Neural progenitor cell (in vitro differentiated cells): ENCODE measurements around the gene SAMD4A. TPM values are rescaled to one million over a fixed set of nuclear protein-coding genes. Genes with fewer than 3 reads are reported as not detected.
A peak's percentile ranks its signal among the peaks of the same experiment; 100 is the strongest.

Experiments
- DNase-seq: peaks from one replicate; pipeline ENCODE4 v3.0.0-alpha.2; 2016; ENCODE audit warnings: low spot score
- H2AFZ ChIP-seq: fragments of 200-600 bp; sonication (generic); replicated peaks from 2 replicates; pipeline ENCODE4 v1.6.1; 2016; ENCODE audit warnings: antibody characterized with exemption
- H3F3A ChIP-seq: fragments of 200-600 bp; sonication (generic); 2 replicates; pipeline ENCODE4 v1.6.1; 2016; ENCODE audit warnings: antibody characterized with exemption, low read depth
- H3K27ac ChIP-seq: fragments of 200-600 bp; sonication (generic); 2 replicates; pipeline ENCODE4 v1.5.1; 2016; ENCODE audit warnings: mild to moderate bottlenecking
- H3K27me3 ChIP-seq: fragments of 200-600 bp; sonication (generic); 2 replicates; pipeline ENCODE4 v1.6.1; 2016; ENCODE audit warnings: mild to moderate bottlenecking, moderate library complexity
- H3K36me3 ChIP-seq: fragments of 200-600 bp; sonication (generic); 2 replicates; pipeline ENCODE4 v1.5.1; 2016
- H3K4me1 ChIP-seq: fragments of 200-600 bp; sonication (generic); 2 replicates; pipeline ENCODE4 v1.6.1; 2016; ENCODE audit warnings: mixed run types
- H3K4me2 ChIP-seq: fragments of 200-600 bp; sonication (generic); 2 replicates; pipeline ENCODE4 v1.6.1; 2016
- H3K4me3 ChIP-seq: fragments of 200-600 bp; sonication (generic); 2 replicates; pipeline ENCODE4 v1.5.1; 2016
- H3K79me2 ChIP-seq: fragments of 200-600 bp; sonication (generic); 2 replicates; pipeline ENCODE4 v1.6.1; 2016; ENCODE audit warnings: low read depth
- H3K9ac ChIP-seq: fragments of 200-600 bp; sonication (generic); 2 replicates; pipeline ENCODE4 v1.6.1; 2016
- H3K9me3 ChIP-seq: fragments of 200-600 bp; sonication (generic); 2 replicates; pipeline ENCODE4 v1.5.1; 2016; ENCODE audit warnings: low read depth
- H4K20me1 ChIP-seq: fragments of 200-600 bp; sonication (generic); 2 replicates; pipeline ENCODE4 v1.6.1; 2016; ENCODE audit warnings: low read depth
- H3K27ac Mint-ChIP-seq: 3 replicates; pipeline ENCODE4 v1.8.0; 2021; ENCODE audit warnings: mixed read lengths
- H3K27me3 Mint-ChIP-seq: 2 replicates; pipeline ENCODE4 v1.8.0; 2022; ENCODE audit warnings: low read depth, mild to moderate bottlenecking, inconsistent platforms, moderate library complexity, mixed read lengths; ENCODE audit not compliant: insufficient read depth
- H3K36me3 Mint-ChIP-seq: 3 replicates; pipeline ENCODE4 v1.8.0; 2021; ENCODE audit warnings: mixed read lengths
- H3K4me1 Mint-ChIP-seq: 3 replicates; pipeline ENCODE4 v1.8.0; 2021; ENCODE audit warnings: mixed read lengths
- H3K4me3 Mint-ChIP-seq: 3 replicates; pipeline ENCODE4 v1.8.0; 2021; ENCODE audit warnings: mild to moderate bottlenecking, moderate library complexity, mixed read lengths
- H3K9me3 Mint-ChIP-seq: 3 replicates; pipeline ENCODE4 v1.8.0; 2020; ENCODE audit warnings: mixed read lengths
- CTCF ChIP-seq: fragments of 200-600 bp; sonication (generic); IDR thresholded peaks from 2 replicates; pipeline ENCODE4 v1.5.1; 2017; ENCODE audit warnings: antibody characterized with exemption, mild to moderate bottlenecking
- EZH2 ChIP-seq: fragments of 200-600 bp; sonication (generic); IDR thresholded peaks from 2 replicates; pipeline ENCODE4 v1.6.1; 2017; ENCODE audit warnings: antibody characterized with exemption, mild to moderate bottlenecking, moderate library complexity
- EZH2phosphoT487 ChIP-seq: fragments of 200-600 bp; sonication (generic); IDR thresholded peaks from 2 replicates; pipeline ENCODE4 v1.6.1; 2017; ENCODE audit warnings: antibody characterized with exemption
- total RNA-seq: library from RNA; depleted of rRNA; stranded (reverse); fragments of >200 nt; gene quantifications from 2 replicates; pipeline ENCODE4 v1.2.3, GENCODE V29; 2015; ENCODE audit warnings: low replicate concordance

The SAMD4A gene
- total RNA-seq, 1 donor from 2014 or later = 4.3 TPM

DNA sequence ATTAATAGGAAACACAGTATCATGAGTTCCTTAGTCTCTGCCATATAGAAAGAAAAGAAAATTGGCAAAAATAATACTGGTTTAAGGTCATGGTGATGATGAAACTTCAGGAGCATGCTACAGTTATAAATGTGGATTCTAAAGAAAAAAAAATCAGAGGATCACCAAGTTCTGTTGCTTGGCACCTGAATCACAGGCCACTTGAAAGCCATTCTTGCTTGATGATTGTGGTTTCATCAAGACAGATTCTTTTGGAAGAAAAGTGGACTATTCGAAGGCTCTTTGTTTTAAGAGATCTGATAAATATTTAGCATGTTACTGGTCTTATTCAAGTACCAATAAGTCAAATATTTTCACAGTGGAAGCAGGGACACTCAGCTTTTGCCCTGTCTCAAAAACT, 148.9 kb downstream of the SAMD4A start:
- H3K4me1 Mint-ChIP-seq = no peaks in the 10 kb centered on the region
- Histone ChIP-seq H3K9ac (no peak overlapping the region), H3K4me2 (no peak overlapping the region), H3F3A (no peaks in the 10 kb centered on the region), H3K4me1 (no peaks in the 10 kb centered on the region), H3K27me3 (no peaks in the 10 kb centered on the region), H4K20me1 (no peaks in the 10 kb centered on the region), H3K36me3 (no peaks in the 10 kb centered on the region), H2AFZ (no peak overlapping the region), H3K9me3 (no peaks in the 10 kb centered on the region), H3K79me2 (no peaks in the 10 kb centered on the region), H3K4me3 (no peak overlapping the region), H3K27ac (no peak overlapping the region)
- TF ChIP-seq EZH2 (no peak), EZH2phosphoT487 (no peak), CTCF (no peak)
- no peak for DNase-seq
- no peaks in the 10 kb centered on the region for H3K9me3 Mint-ChIP-seq
- no peaks in the 10 kb centered on the region for H3K27me3 Mint-ChIP-seq
- no peak overlapping the region for H3K4me3 Mint-ChIP-seq
- H3K27ac Mint-ChIP-seq = no peak overlapping the region
- H3K36me3 Mint-ChIP-seq = no peaks in the 10 kb centered on the region

GRCh38 chr14:54716862-54717261, 149.9 kb downstream of the SAMD4A start:
- no peaks in the 10 kb centered on the region for H3K36me3 Mint-ChIP-seq
- no peak overlapping the region for H3K4me3 ChIP-seq
- H2AFZ ChIP-seq = no peak overlapping the region
- H3K4me3 Mint-ChIP-seq = no peak overlapping the region
- DNase-seq = no peak
- no peaks in the 10 kb centered on the region for H3K4me1 ChIP-seq
- no peaks in the 10 kb centered on the region for H3K36me3 ChIP-seq
- no peak overlapping the region for H3K27ac ChIP-seq
- no peak overlapping the region for H3K9ac ChIP-seq
- H4K20me1 ChIP-seq = no peaks in the 10 kb centered on the region
- H3K4me2 ChIP-seq = no peak overlapping the region
- H3K79me2 ChIP-seq = no peaks in the 10 kb centered on the region
- H3K9me3 Mint-ChIP-seq = no peaks in the 10 kb centered on the region
- TF ChIP-seq CTCF (no peak), EZH2 (no peak), EZH2phosphoT487 (no peak)
- no peaks in the 10 kb centered on the region for H3K4me1 Mint-ChIP-seq
- no peaks in the 10 kb centered on the region for H3K27me3 ChIP-seq
- no peaks in the 10 kb centered on the region for H3F3A ChIP-seq
- H3K27me3 Mint-ChIP-seq = no peaks in the 10 kb centered on the region
- no peak overlapping the region for H3K27ac Mint-ChIP-seq
- no peaks in the 10 kb centered on the region for H3K9me3 ChIP-seq

GRCh38 chr14:54718046-54718445, 151.1 kb downstream of the SAMD4A start:
- H3K27ac ChIP-seq = no peak overlapping the region
- no peaks in the 10 kb centered on the region for H3K4me1 Mint-ChIP-seq
- H3K36me3 Mint-ChIP-seq = no peaks in the 10 kb centered on the region

More at GRCh38 chr14:54718046-54718445, 151.1 kb downstream of the SAMD4A start:
- Histone ChIP-seq H3K9ac (no peak overlapping the region), H3K4me2 (no peak overlapping the region), H4K20me1 (no peaks in the 10 kb centered on the region), H2AFZ (peak overlapping the region; percentile 36), H3K79me2 (no peaks in the 10 kb centered on the region), H3K9me3 (no peaks in the 10 kb centered on the region), H3K4me3 (no peak overlapping the region), H3K36me3 (no peaks in the 10 kb centered on the region), H3K27me3 (no peaks in the 10 kb centered on the region), H3F3A (no peaks in the 10 kb centered on the region), H3K4me1 (no peaks in the 10 kb centered on the region)
- no peak for DNase-seq
- Mint-ChIP-seq H3K4me3 (no peak overlapping the region), H3K27ac (no peak overlapping the region), H3K27me3 (no peaks in the 10 kb centered on the region), H3K9me3 (no peaks in the 10 kb centered on the region)
- no peak for TF ChIP-seq EZH2
- TF ChIP-seq CTCF = no peak
- no peak for TF ChIP-seq EZH2phosphoT487
